Activated T-cell treated with anti-CD3 and anti-CD28 coated beads, Interleukin-2, amount 50 U/mL, for 72 hours (primary cell): Measurements from ENCODE around the gene TUBA4B. TPM values are rescaled to one million over a fixed set of nuclear protein-coding genes. Genes with fewer than 3 reads are reported as not detected.

ENCODE experiments used
- total RNA-seq, 2 donors: library from RNA; stranded (reverse); gene quantifications; one replicate each; pipeline ENCODE4 v1.2.3, GENCODE V29; 2022

The TUBA4B gene
- total RNA-seq, 2 donors from 2014 or later = not detected

Other genes with a start within 250 kb of the TUBA4B start
- not detected for gene CFAP65, start 211.7 kb upstream of the TUBA4B start, total RNA-seq
- under 1 TPM; 0.12 to 0.14 TPM for gene IHH, start 192.3 kb upstream of the TUBA4B start, total RNA-seq
- 10 to 100 TPM; 19.8 to 21.1 TPM for gene NHEJ1, start 92.4 kb upstream of the TUBA4B start, total RNA-seq
- 1 to 10 TPM; 3.1 to 4.0 TPM for gene SLC23A3, start 83.2 kb upstream of the TUBA4B start, total RNA-seq
- gene CNPPD1, start 76.3 kb upstream of the TUBA4B start, total RNA-seq = 10 to 100 TPM; 53.5 to 54.5 TPM
- gene RETREG2, start 75.0 kb upstream of the TUBA4B start, total RNA-seq = 10 to 100 TPM; 53.7 to 66.8 TPM
- 10 to 100 TPM; 45.5 to 47.7 TPM for gene ZFAND2B, start 46.5 kb upstream of the TUBA4B start, total RNA-seq
- gene ABCB6, start 34.3 kb upstream of the TUBA4B start, total RNA-seq = 1 to 10 TPM; 8.5 to 8.8 TPM
- gene ATG9A, start 23.6 kb upstream of the TUBA4B start, total RNA-seq = 10 to 100 TPM; 48.5 to 51.4 TPM
- 100 to 1,000 TPM; 101 to 117 TPM for gene ANKZF1, start 23.4 kb upstream of the TUBA4B start, total RNA-seq
- 1 to 10 TPM; 2.3 to 3.4 TPM for gene GLB1L, start 7.8 kb upstream of the TUBA4B start, total RNA-seq
- 10 to 100 TPM; 36.8 to 46.0 TPM for gene STK16, start 7.8 kb upstream of the TUBA4B start, total RNA-seq
- 10 to 100 TPM; 82.0 to 99.8 TPM for gene TUBA4A, start 675 bp downstream of the TUBA4B start, total RNA-seq
- gene DNAJB2, start 26.1 kb downstream of the TUBA4B start, total RNA-seq = 10 to 100 TPM; 71.1 to 88.1 TPM
- gene PTPRN, start 56.2 kb downstream of the TUBA4B start, total RNA-seq = 1 to 10 TPM; 1.7 to 2.5 TPM
- gene RESP18, start 79.5 kb downstream of the TUBA4B start, total RNA-seq = not detected
- gene DNPEP, start 134.7 kb downstream of the TUBA4B start, total RNA-seq = 10 to 100 TPM; 61.5 to 71.0 TPM
- gene DES, start 165.1 kb downstream of the TUBA4B start, total RNA-seq = under 1 TPM in 1 of 2 donors, not detected in 1; 0.10 TPM
- 1 to 10 TPM; 4.8 to 6.9 TPM for gene SPEG, start 181.6 kb downstream of the TUBA4B start, total RNA-seq
- 10 to 100 TPM; 39.4 to 47.3 TPM for gene GMPPA, start 245.6 kb downstream of the TUBA4B start, total RNA-seq